GM19468 (cell line): ENCODE measurements around the gene PDCD4.
A peak's percentile ranks its signal among the peaks of the same experiment; 100 is the strongest.

Experiments
- ATAC-seq: cut with Tn5 transposase; IDR thresholded peaks from one replicate; pipeline ENCODE4 v1.9.1; 2021; ENCODE audit warnings: mild to moderate bottlenecking, moderate library complexity, moderate number of reproducible peaks; ENCODE audit not compliant: unreplicated experiment; ENCODE audit errors: extremely low read depth

PDCD4 gene

DNA sequence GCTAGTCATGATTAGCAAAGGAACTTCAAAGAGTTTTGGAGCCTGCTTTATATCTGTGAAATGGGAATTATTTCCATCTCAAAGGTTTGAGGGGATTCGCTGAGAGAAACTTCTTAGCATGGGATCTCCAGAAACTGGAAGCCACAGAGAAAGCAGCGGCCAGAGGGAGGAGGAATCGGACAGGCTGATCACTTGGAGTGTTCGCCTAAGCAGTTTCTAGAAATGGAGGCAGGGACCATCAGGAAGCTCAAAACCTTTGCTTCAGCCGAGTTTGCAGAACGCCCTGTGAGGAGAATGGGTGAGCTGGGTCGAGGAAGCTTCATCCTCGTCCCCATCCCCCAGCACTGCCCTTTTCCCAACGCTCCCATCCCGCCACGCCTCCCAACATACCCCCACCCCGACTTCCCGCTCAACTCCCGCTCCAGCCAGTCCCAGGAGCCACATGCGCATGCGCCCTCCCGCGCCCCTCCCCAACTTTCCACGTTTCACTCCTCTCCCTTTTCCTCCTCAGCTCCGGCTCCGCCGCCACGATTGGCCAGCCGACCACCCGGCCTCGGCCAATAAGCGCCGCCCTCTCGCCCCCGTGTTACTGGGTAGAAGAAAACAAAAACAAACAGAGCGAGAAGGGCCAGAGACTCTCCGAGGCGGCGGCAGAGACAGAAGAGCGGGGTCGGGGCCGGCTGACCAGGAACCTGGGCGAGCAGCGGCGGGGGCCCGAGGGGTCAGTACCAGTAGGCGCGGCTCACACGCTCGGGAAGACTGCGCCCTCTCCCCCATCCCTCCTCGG, at the start of gene PDCD4:
Gene PDCD4 (plus strand): TSS at position 631 of the 787 bp plus-strand sequence. CDS start 4,100 bp downstream, outside the sequence.
- ATAC-seq, result peak; percentile 61

DNA sequence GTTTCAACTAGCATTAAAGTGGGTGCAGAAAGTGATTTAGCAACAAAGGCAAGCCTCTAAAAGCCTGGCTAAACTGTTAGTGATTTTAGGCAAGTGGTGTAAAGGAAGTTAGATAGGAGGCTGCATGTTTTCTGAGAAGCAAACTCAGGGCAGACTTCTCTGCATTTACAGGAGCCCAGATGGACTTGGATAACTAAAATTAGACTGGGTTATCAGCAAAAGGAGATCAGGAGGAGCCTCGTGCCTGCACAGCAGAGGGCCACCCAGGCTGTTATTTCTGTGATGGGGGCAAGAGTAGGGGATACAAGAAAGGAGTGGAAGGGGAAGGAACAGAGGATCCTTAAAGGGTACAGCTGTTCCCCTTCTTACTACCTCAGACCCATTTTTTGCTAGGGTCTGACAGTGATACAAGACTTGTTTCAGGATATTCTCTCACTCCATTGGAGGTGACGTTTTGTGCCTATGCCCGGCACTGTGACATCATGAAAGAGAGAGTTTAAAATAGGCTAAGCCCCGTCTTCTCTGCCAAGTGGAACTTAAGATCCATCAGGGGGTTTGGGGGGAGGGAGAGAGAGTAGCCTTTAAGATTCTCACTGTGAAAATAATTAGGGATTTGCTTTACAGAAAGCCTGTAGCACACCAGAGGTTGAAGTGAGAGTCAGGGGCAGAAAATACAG, 49.6 kb upstream of the PDCD4 start:
- ATAC-seq, result no peak

GRCh38 chr10:110822712-110823311, 48.9 kb upstream of the PDCD4 start:
- no peak for ATAC-seq

DNA sequence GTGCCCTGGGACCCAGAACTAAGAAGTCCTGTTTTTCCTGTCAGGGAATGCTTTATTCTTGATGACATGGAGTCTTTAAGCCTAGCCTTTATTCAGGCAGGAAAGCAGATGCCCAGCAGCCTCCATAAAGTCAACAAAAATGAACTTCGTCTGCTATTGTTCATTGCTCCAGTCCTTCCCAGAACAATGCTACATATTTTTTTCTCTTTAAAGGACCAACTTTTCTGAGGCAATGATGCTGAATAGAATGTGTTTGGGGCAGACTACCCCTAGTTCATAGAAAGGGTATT, 47.6 kb upstream of the PDCD4 start:
- no peak for ATAC-seq

- no peak for ATAC-seq
These were observed 47.1 kb upstream of the PDCD4 start for GRCh38 chr10:110824660-110825059.

DNA sequence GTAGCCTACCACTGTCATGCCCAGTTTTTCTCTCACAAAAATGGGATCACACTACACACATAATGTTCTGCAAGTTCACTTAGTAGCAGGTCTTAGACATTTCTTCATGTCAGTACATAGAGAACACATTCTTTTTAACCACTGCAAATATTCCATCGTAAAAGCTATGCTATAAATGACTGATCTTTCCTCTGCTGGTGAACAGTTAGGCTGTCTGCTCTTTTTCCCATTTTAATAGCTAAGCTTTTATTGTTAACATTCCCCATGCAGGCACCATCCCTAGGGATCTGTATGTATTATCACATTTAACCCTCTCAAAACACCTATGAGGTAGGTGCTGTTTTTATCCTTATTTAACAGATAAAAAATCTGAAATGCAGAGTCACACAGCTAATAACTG, 46.2 kb upstream of the PDCD4 start:
- no peak for ATAC-seq

DNA sequence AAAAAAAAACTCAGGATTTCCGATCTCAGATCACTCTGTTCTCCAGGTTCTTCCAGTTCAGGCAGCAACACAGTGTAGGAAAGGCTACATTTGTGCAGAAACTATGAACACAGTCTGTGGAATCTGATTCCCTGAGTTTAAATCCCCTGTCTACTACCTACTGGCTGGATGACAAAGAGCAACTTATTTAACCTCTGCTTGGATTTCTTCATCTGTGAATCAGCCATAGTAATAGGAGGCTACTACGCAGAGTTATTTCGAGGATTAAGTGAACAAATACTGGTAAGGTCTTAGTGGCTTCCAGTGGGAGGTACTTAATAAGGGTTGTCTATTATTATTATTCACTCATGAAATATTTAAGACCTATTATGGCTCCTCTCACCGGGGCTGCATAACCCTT, 44.3 kb upstream of the PDCD4 start:
- no peak for ATAC-seq

DNA sequence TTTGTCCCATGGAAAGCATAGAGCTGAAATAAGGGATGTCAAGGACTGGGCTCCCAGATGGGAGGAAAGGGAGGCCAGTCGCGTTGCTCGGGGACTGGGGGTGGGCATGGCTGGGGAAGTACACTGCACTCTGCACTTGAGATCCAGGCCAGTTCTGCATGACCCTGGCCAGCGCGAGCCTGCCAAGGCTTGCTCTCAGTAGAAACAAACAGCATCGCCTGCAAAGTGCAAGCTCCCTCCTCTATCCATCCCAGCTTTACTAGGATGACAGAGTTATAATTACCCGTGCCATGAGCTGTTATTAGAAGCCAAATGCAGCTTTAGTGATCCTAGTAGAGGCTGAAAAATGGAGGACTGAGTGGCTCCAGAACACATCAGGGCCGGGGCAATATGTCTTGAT, 43.9 kb upstream of the PDCD4 start:
- no peak for ATAC-seq

GRCh38 chr10:110828525-110828924, 43.2 kb upstream of the PDCD4 start:
- no peak for ATAC-seq

DNA sequence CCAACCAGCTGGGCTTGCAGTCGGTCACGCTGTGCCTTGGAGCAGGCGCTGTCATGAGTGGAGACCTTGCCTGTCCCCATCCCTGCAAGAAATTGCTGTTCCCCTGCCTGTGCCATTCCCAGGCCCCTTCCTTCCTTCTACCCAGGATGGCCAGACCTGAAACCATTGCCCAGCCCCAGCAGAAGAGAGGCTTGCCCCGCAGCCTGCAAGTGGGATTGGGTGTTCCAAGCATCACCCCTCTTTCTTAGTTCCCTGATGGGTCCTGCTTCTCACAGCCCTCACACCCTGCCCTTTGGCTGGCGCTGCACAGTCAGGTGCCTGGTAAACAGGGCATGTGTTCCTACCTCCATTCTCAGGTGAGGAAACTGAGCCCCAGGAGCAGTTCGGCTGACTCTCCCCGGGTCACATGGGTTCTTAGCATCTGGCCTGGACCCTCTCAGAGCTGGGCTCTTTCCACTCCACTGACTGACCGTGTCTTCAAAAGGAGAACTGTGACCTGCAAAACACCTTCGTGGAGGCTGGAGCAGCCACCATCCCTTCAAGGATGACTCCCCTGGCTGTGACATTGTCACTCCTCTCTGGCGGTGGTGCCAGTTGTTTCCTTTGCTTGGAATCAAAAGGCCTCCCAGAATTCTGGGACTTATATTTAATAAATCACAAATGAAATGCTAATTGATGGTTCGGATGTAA, 41.9 kb upstream of the PDCD4 start:
- no peak for ATAC-seq

DNA sequence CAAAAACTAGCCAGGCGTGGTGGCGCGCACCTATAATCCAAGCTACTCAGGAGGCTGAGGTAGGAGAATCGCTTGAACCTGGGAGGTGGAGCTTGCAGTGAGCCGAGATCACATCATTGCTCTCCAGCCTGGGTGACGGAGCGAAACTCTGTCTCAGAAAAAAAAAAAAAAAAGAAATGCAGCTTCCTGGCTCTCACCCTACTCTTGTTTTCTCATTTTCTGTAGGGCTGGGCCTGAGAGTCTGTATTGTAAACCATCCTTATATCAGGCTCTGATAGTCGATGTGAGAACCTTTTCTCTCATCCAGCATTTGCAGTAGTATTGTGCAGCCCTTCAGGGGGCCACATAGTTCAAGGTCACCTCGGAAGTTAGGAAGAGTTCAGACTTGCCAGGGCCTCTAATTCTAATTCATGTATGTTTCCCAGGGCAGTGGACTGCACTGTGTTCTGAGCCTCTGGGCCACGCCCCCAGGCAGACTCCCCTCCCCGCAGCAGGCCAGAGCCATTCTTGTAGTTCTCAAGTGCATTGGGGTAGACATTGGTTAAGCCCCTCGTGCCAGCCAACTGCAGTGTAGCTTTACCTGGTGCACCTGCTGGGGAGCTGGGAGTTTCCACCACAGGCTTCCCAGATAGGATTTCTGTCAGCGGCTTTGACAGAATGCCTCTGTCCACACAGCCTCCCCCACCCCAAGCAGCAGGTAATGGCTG, 38.3 kb upstream of the PDCD4 start:
- ATAC-seq, result no peak

- no peak for ATAC-seq
These were observed 37.6 kb upstream of the PDCD4 start for GRCh38 chr10:110833941-110834628.

GRCh38 chr10:110834629-110835301, 37.0 kb upstream of the PDCD4 start:
- no peak for ATAC-seq

GRCh38 chr10:110835841-110836240, 35.9 kb upstream of the PDCD4 start:
- ATAC-seq, result no peak

DNA sequence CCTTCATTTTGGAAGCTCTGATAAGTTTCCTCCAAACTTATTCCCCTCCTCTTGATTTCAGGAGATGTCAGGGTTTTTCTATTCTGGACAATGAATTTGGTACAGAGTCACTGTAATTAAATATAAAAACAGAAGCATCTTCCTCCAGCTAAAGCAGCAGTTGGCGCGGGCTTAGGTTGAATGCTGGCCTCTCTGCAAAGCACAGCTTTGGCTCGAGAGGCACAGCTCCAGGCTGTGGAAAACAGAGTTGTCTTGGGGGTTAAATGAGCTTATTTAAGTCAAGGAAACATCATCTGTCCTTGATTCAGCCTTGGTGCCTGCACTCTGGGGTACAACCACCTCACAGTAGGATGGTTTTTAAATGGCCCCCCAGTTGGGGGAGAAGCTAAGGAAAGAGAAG, 35.0 kb upstream of the PDCD4 start:
- no peak for ATAC-seq

- ATAC-seq, result no peak
These were observed 34.1 kb upstream of the PDCD4 start for GRCh38 chr10:110837418-110838171.

GRCh38 chr10:110840225-110840922, 31.4 kb upstream of the PDCD4 start:
- ATAC-seq, result no peak

DNA sequence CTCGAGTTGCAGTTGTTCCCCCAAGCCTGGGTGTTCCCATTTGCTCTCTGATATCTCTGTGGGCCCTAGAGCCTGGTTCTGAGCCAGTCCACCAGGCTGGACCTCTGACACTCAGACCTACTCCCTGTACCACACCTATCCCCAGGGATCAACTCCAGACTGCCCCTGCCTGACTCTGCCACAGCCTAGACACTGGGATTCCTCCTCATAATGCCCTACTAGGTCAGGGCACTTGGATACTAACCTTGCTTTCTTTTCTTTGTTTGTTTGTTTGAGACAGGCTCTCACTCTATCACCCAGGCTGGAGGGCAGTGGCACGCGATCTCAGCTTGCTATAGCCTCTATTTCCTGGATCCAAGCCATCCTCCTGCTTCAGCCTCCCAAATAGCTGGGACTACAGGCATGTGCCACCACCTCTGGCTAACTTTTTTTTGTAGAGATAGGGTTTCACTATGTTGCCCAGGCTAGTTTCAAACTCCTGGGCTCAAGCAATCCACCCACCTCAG, 30.8 kb upstream of the PDCD4 start:
- ATAC-seq, result no peak
